Fibroblast of lung (primary cell): Measurements from ENCODE around the gene SLAIN2. TPM values are rescaled to one million over a fixed set of nuclear protein-coding genes. Genes with fewer than 3 reads are reported as not detected.
"Not testable (repeated sequence)": the region's sequence is repeated elsewhere in the genome, so short reads cannot be mapped to it uniquely, and the experiment has no call there.

ENCODE experiments used
- DNase-seq, 2 donors: peaks; one replicate each; pipeline versions ENCODE4 v3.0.0 to v3.0.0-alpha.2; 2010; ENCODE audit warnings: low read depth in 2 of 2
- H2AFZ ChIP-seq: 2 replicates; pipeline ENCODE4 v1.5.1; 2012; ENCODE audit warnings: low read length, control low read depth, inconsistent platforms
- H3K27ac ChIP-seq: 2 replicates; pipeline ENCODE4 v1.5.1; 2011; ENCODE audit warnings: low read length, control low read depth; ENCODE audit not compliant: insufficient read depth
- H3K27me3 ChIP-seq: 2 replicates; pipeline ENCODE4 v1.5.1; 2011; ENCODE audit warnings: mild to moderate bottlenecking, low read length; ENCODE audit not compliant: control insufficient read depth, insufficient read depth
- H3K36me3 ChIP-seq: 2 replicates; pipeline ENCODE4 v1.5.1; 2011; ENCODE audit warnings: low read length; ENCODE audit not compliant: control insufficient read depth, insufficient read depth
- H3K4me1 ChIP-seq: 2 replicates; pipeline ENCODE4 v1.5.1; 2011; ENCODE audit warnings: low read length; ENCODE audit not compliant: control insufficient read depth, insufficient read depth; ENCODE audit errors: extremely low read depth
- H3K4me2 ChIP-seq: 2 replicates; pipeline ENCODE4 v1.5.1; 2011; ENCODE audit warnings: low read length, control low read depth; ENCODE audit not compliant: insufficient read depth; ENCODE audit errors: extremely low read depth
- H3K4me3 ChIP-seq, 4 experiments: fragments of 200-600 bp in 1 of 4; sonication (generic) in 1 of 4; replicated peaks in 1 of 4; 2 replicates each; pipeline ENCODE4 v1.5.1; 2011 to 2016; ENCODE audit warnings: low read length in 4 of 4, low read depth in 3 of 4, mild to moderate bottlenecking in 3 of 4, control low read depth in 2 of 4, inconsistent platforms in 1 of 4, mixed read lengths in 1 of 4; ENCODE audit not compliant: insufficient read depth in 1 of 4; ENCODE audit errors: control extremely low read depth in 1 of 4
- H3K79me2 ChIP-seq: 2 replicates; pipeline ENCODE4 v1.5.1; 2012; ENCODE audit warnings: mild to moderate bottlenecking, low read length, inconsistent platforms; ENCODE audit not compliant: control insufficient read depth, insufficient read depth
- H3K9ac ChIP-seq: 2 replicates; pipeline ENCODE4 v1.5.1; 2011; ENCODE audit warnings: mild to moderate bottlenecking, low read length, control low read depth; ENCODE audit not compliant: insufficient read depth
- H3K9me3 ChIP-seq: 2 replicates; pipeline ENCODE4 v1.5.1; 2012; ENCODE audit warnings: low read depth, low read length; ENCODE audit not compliant: control insufficient read depth, insufficient read depth
- H4K20me1 ChIP-seq: 2 replicates; pipeline ENCODE4 v1.5.1; 2011; ENCODE audit warnings: low read length; ENCODE audit not compliant: control insufficient read depth, insufficient read depth; ENCODE audit errors: extremely low read depth
- EZH2 ChIP-seq: IDR thresholded peaks from 2 replicates; pipeline ENCODE4 v1.5.1; 2012; ENCODE audit warnings: low read length, control low read depth, mild to moderate bottlenecking; ENCODE audit errors: missing control alignments
- polyA plus RNA-seq, 2 donors: library from polyadenylated mRNA; depleted of rRNA in 1 of 2; stranded (reverse) in 1 of 2; unstranded in 1 of 2; fragments of >200 nt; gene quantifications; 2 replicates each; pipeline ENCODE4 v1.2.1, GENCODE V29; 2011 to 2012; ENCODE audit warnings: missing spikeins in 1 of 2
- total RNA-seq: library from RNA; depleted of rRNA; stranded (reverse); fragments of >200 nt; gene quantifications from 2 replicates; pipeline ENCODE4 v1.2.1, GENCODE V29; 2014
- TF ChIP-seq, protein P1 (sequence below), 2 donors: IDR thresholded peaks in 1 of 2; conservative IDR thresholded peaks in 1 of 2; 1 replicate in 1 of 2; 2 replicates in 1 of 2; pipeline ENCODE4 v1.5.1; 2011 to 2012; ENCODE audit warnings: low read length in 2 of 2, control low read depth in 1 of 2, inconsistent platforms in 1 of 2, low read depth in 1 of 2, mild to moderate bottlenecking in 1 of 2

SLAIN2 gene
- total and polyA plus RNA-seq, 2 donors (not counting 1 experiment from before 2014, with no cell fraction given), result 34.2 to 57.4 TPM

DNA sequence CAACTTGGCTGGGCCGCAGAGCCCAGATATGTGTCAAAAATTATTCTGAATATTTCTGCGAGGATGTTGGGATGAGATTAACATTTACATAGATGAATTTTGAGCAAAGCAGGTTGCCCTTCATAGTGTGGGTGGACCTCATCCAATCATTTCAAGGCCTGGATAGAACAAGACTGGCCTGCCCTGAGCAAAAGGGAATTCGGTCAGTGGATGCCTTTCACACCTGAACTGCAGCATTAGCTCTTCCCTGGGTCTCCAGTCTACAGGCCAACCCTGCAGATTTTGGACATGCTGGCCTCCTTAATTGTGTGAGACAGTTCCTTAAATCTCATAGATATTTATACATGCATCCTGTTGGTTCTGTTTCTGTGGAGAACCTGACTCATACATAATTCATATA, 109.4 kb downstream of the SLAIN2 start:
- Histone ChIP-seq H2AFZ (no peak overlapping the region), H3K27me3 (no peaks in the 10 kb centered on the region), H3K9me3 (no peaks in the 10 kb centered on the region), H3K4me3 (no peak overlapping the region), H3K9ac (no peak overlapping the region), H3K4me2 (no peak overlapping the region), H3K79me2 (no peaks in the 10 kb centered on the region), H3K36me3 (no peaks in the 10 kb centered on the region), H3K27ac (no peak overlapping the region), H3K4me1 (no peaks in the 10 kb centered on the region), H4K20me1 (no peaks in the 10 kb centered on the region)
- no peak for DNase-seq
- TF ChIP-seq EZH2, result no peak
- TF ChIP-seq, protein P1, sequence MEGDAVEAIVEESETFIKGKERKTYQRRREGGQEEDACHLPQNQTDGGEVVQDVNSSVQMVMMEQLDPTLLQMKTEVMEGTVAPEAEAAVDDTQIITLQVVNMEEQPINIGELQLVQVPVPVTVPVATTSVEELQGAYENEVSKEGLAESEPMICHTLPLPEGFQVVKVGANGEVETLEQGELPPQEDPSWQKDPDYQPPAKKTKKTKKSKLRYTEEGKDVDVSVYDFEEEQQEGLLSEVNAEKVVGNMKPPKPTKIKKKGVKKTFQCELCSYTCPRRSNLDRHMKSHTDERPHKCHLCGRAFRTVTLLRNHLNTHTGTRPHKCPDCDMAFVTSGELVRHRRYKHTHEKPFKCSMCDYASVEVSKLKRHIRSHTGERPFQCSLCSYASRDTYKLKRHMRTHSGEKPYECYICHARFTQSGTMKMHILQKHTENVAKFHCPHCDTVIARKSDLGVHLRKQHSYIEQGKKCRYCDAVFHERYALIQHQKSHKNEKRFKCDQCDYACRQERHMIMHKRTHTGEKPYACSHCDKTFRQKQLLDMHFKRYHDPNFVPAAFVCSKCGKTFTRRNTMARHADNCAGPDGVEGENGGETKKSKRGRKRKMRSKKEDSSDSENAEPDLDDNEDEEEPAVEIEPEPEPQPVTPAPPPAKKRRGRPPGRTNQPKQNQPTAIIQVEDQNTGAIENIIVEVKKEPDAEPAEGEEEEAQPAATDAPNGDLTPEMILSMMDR (conservative IDR thresholded peaks at IDR 0.05 in 1 of 2, IDR thresholded peaks at IDR 0.05 in 1 of 2; ENCODE audit: low read depth in 1 of 2, low read length in 2 of 2), result no peak

DNA sequence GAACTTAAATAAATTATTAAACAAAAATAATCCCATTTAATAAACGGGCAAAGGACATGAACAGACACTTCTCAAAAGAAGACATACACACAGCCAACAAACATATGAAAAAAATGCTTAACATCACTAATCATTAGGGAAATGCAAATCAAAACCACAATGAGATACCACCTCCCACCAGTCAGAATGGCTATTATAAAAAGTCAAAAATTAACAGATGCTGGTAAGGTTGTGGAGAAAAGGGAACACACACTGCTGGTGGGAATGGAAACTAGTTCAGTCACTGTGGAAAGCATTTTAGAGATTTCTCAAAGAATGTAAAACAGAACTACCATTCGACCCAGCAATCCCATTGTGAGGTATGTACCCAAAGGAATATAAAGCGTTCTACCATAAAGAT, 110.3 kb downstream of the SLAIN2 start:
- not testable (repeated sequence) for H3K4me3 ChIP-seq, DNase-seq, H3K9ac ChIP-seq, H4K20me1 ChIP-seq, H3K27ac ChIP-seq, H3K9me3 ChIP-seq, H3K79me2 ChIP-seq, H3K27me3 ChIP-seq, H3K4me1 ChIP-seq, H3K36me3 ChIP-seq, H2AFZ ChIP-seq, H3K4me2 ChIP-seq

DNA sequence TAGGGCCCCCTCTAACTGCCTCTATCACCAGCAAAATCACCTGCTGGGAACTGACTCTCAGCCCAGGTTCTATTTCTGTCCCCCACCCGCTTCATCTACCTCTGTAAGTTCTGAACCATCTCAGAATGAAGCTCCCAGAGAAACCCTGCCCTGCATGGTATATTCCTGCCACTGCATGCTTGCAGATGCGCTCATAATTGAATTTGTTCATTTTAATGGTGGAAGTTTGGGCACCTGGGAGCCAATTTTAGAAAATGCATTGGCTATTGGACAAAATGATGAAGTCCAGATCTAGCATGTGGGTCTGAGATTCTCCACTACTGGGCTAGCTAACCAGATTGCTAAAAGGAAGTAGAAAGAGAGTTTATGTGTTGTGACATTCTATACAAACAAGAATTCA, 113.3 kb downstream of the SLAIN2 start:
- DNase-seq, result no peak
- no peaks in the 10 kb centered on the region for H3K79me2 ChIP-seq
- no peak overlapping the region for H2AFZ ChIP-seq
- H4K20me1 ChIP-seq, result no peaks in the 10 kb centered on the region
- no peak for TF ChIP-seq EZH2
- TF ChIP-seq, protein P1 (conservative IDR thresholded peaks at IDR 0.05 in 1 of 2, IDR thresholded peaks at IDR 0.05 in 1 of 2; ENCODE audit: low read depth in 1 of 2, low read length in 2 of 2), result no peak
- H3K4me3 ChIP-seq, result no peak overlapping the region
- no peaks in the 10 kb centered on the region for H3K36me3 ChIP-seq
- H3K27ac ChIP-seq, result no peak overlapping the region
- no peak overlapping the region for H3K4me2 ChIP-seq
- no peak overlapping the region for H3K9ac ChIP-seq
- H3K9me3 ChIP-seq, result no peaks in the 10 kb centered on the region
- no peaks in the 10 kb centered on the region for H3K27me3 ChIP-seq
- H3K4me1 ChIP-seq, result no peaks in the 10 kb centered on the region

DNA sequence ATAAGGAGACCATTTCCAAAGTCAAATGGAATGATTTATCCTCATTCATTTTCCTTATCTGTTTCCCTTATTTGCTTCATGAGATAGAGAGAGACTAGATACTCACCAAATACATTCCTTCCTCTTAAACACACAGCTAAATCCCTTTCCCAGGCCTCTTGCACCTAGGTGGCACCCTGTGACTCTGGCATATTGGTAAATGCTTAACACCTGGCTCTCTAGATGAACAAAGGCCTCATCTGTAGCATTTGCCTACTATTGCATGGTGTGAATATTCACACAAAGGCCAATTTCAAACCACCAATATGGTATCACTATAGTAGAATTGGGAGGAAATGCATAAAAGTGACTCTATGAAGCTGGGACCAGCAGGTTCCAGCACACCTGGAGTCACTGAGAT, 119.7 kb downstream of the SLAIN2 start:
- TF ChIP-seq EZH2, result no peak
- TF ChIP-seq, protein P1 (conservative IDR thresholded peaks at IDR 0.05 in 1 of 2, IDR thresholded peaks at IDR 0.05 in 1 of 2; ENCODE audit: low read depth in 1 of 2, low read length in 2 of 2), result no peak
- no peaks in the 10 kb centered on the region for H3K36me3 ChIP-seq
- no peaks in the 10 kb centered on the region for H4K20me1 ChIP-seq
- no peak overlapping the region for H2AFZ ChIP-seq
- H3K9ac ChIP-seq, result no peak overlapping the region
- H3K27me3 ChIP-seq, result peaks cover 7% of the 10 kb centered on the region
- H3K9me3 ChIP-seq, result no peaks in the 10 kb centered on the region
- H3K4me1 ChIP-seq, result no peaks in the 10 kb centered on the region
- no peaks in the 10 kb centered on the region for H3K79me2 ChIP-seq
- no peak overlapping the region for H3K4me3 ChIP-seq
- no peak overlapping the region for H3K4me2 ChIP-seq
- no peak overlapping the region for H3K27ac ChIP-seq
- DNase-seq, result no peak
